Naive thymus-derived CD4-positive, alpha-beta T cell (primary cell): ENCODE results near the gene SYT1. TPM values are rescaled to one million over a fixed set of nuclear protein-coding genes. Genes with fewer than 3 reads are reported as not detected.

Experiments used
- ATAC-seq: fragments of 150-1000 bp; cut with Tn5 transposase; 2 replicates; pipeline ENCODE4 v1.10.0; 2021; ENCODE audit warnings: mild to moderate bottlenecking, moderate library complexity
- CTCF ChIA-PET: fragments of 350-600 bp; sonication (Branson Sonifier 250); formaldehyde crosslinking; loops from one replicate; lab custom pipeline; 2021; ENCODE audit warnings: antibody characterized with exemption; lab: Charles Lee
- POLR2A ChIA-PET: fragments of 350-600 bp; sonication (Branson Sonifier 250); formaldehyde crosslinking; loops from one replicate; lab custom pipeline; 2021; ENCODE audit warnings: antibody characterized with exemption, inconsistent platforms; lab: Charles Lee
- DNase-seq, 9 donors: peaks; one replicate each; pipeline versions ENCODE4 v3.0.0 to v3.0.0-alpha.2; 2020 to 2022; ENCODE audit warnings: mixed read lengths in 1 of 9
- H3K27ac ChIP-seq: one replicate; pipeline ENCODE4 v1.7.0; 2013; ENCODE audit warnings: mild to moderate bottlenecking, low read depth, low read length, moderate library complexity
- H3K27me3 ChIP-seq, 2 donors: one replicate each; pipeline ENCODE4 v1.7.0; 2013; ENCODE audit warnings: low read length in 2 of 2, mild to moderate bottlenecking in 2 of 2, moderate library complexity in 2 of 2; ENCODE audit not compliant: control insufficient read depth in 2 of 2, insufficient read depth in 2 of 2
- H3K36me3 ChIP-seq, 3 experiments: 1 replicate in 2 of 3; 2 replicates in 1 of 3; pipeline ENCODE4 v1.7.0; 2013; ENCODE audit warnings: low read length in 3 of 3, mild to moderate bottlenecking in 3 of 3, moderate library complexity in 1 of 3; ENCODE audit not compliant: insufficient read depth in 3 of 3, control insufficient read depth in 2 of 3
- H3K4me1 ChIP-seq, 2 donors: one replicate each; pipeline ENCODE4 v1.7.0; 2013; ENCODE audit warnings: low read length in 2 of 2, mild to moderate bottlenecking in 2 of 2, moderate library complexity in 1 of 2; ENCODE audit not compliant: control insufficient read depth in 2 of 2, insufficient read depth in 2 of 2
- H3K4me3 ChIP-seq: 2 replicates; pipeline ENCODE4 v1.7.0; 2013; ENCODE audit warnings: mild to moderate bottlenecking, low read length
- H3K9me3 ChIP-seq, 3 experiments: 1 replicate in 2 of 3; 2 replicates in 1 of 3; pipeline ENCODE4 v1.7.0; 2013; ENCODE audit warnings: low read length in 3 of 3; ENCODE audit not compliant: control insufficient read depth in 2 of 3
- H3K27ac Mint-ChIP-seq, 9 donors: one replicate each; pipeline ENCODE4 v1.8.0; 2020 to 2022; ENCODE audit warnings: mixed read lengths in 9 of 9, mild to moderate bottlenecking in 8 of 9, moderate library complexity in 5 of 9, inconsistent platforms in 2 of 9
- H3K27me3 Mint-ChIP-seq, 5 donors: one replicate each; pipeline ENCODE4 v1.8.0; 2021 to 2022; ENCODE audit warnings: mixed read lengths in 5 of 5, mild to moderate bottlenecking in 1 of 5
- H3K36me3 Mint-ChIP-seq, 5 donors: one replicate each; pipeline ENCODE4 v1.8.0; 2020 to 2022; ENCODE audit warnings: mixed read lengths in 5 of 5, mild to moderate bottlenecking in 3 of 5, inconsistent platforms in 1 of 5
- H3K4me1 Mint-ChIP-seq, 7 donors: one replicate each; pipeline ENCODE4 v1.8.0; 2020 to 2022; ENCODE audit warnings: mixed read lengths in 7 of 7, mild to moderate bottlenecking in 3 of 7, inconsistent platforms in 1 of 7
- H3K4me3 Mint-ChIP-seq, 10 donors: one replicate each; pipeline ENCODE4 v1.8.0; 2020 to 2022; ENCODE audit warnings: mild to moderate bottlenecking in 10 of 10, mixed read lengths in 10 of 10, moderate library complexity in 6 of 10, inconsistent platforms in 2 of 10
- H3K9me3 Mint-ChIP-seq, 11 donors: one replicate each; pipeline ENCODE4 v1.8.0; 2020 to 2022; ENCODE audit warnings: mixed read lengths in 11 of 11, mild to moderate bottlenecking in 4 of 11, inconsistent platforms in 1 of 11, moderate library complexity in 1 of 11
- intact Hi-C, 2 donors: fragments of 100-400 bp; cut with micrococcal nuclease; formaldehyde crosslinking; loops; one replicate each; pipeline ENCODE4 v1.15.1; 2023
- polyA plus RNA-seq, 2 donors: library from polyadenylated mRNA; unstranded; fragments of 300-500 nt; fragmentation: Illumina TruSeq; gene quantifications; one replicate each; pipeline ENCODE4 v1.2.3, GENCODE V29; 2021
- total RNA-seq, 6 experiments: library from RNA in 5 of 6; stranded (reverse) in 5 of 6; gene quantifications; 1 replicate in 5 of 6; 2 replicates in 1 of 6; pipeline ENCODE4 v1.2.3 and lab custom pipeline; 2021 to 2026

SYT1 gene
- total and polyA plus RNA-seq, 7 experiments from 2014 or later, result 0.98 TPM; not detected in 6

GRCh38 chr12:79307340-79307739 lies 442.8 kb downstream of the SYT1 start:
- ChIA-PET POLR2A (no interaction called here), CTCF (no interaction called here)
- H3K36me3 ChIP-seq, result no peaks in the 10 kb centered on the region
- no peak overlapping the region for H3K27ac ChIP-seq
- H3K27ac Mint-ChIP-seq, result no peak overlapping the region
- H3K9me3 ChIP-seq, result no peaks in the 10 kb centered on the region
- H3K27me3 ChIP-seq, result no peaks in the 10 kb centered on the region
- no peak overlapping the region for H3K4me3 Mint-ChIP-seq
- no peaks in the 10 kb centered on the region for H3K36me3 Mint-ChIP-seq
- H3K27me3 Mint-ChIP-seq, result no peaks in the 10 kb centered on the region
- no peak for DNase-seq
- no peaks in the 10 kb centered on the region for H3K4me1 Mint-ChIP-seq
- no peaks in the 10 kb centered on the region for H3K4me1 ChIP-seq
- intact Hi-C loops, result no loop called here
- no peak overlapping the region for H3K4me3 ChIP-seq
- ATAC-seq, result no peak
- peaks cover 0 to 12% (median 4%) of the 10 kb centered on the region in 11 donors for H3K9me3 Mint-ChIP-seq

- H3K36me3 ChIP-seq, result no peaks in the 10 kb centered on the region
- DNase-seq (no peak), ATAC-seq (no peak)
- H3K27ac ChIP-seq, result no peak overlapping the region
- Mint-ChIP-seq H3K27ac (no peak overlapping the region), H3K27me3 (no peaks in the 10 kb centered on the region), H3K4me1 (no peaks in the 10 kb centered on the region), H3K4me3 (no peak overlapping the region), H3K9me3 (peaks cover 0 to 18% (median 5%) of the 10 kb centered on the region in 11 donors), H3K36me3 (no peaks in the 10 kb centered on the region)
- ChIA-PET POLR2A (no interaction called here), CTCF (no interaction called here)
- no peaks in the 10 kb centered on the region for H3K4me1 ChIP-seq
- H3K27me3 ChIP-seq, result no peaks in the 10 kb centered on the region
- no peak overlapping the region for H3K4me3 ChIP-seq
- no peaks in the 10 kb centered on the region for H3K9me3 ChIP-seq
- intact Hi-C loops, result no loop called here
Measured at GRCh38 chr12:79309039-79309438, 444.5 kb downstream of the SYT1 start.

GRCh38 chr12:79317179-79317847 lies 452.7 kb downstream of the SYT1 start:
- Mint-ChIP-seq H3K27ac (no peak overlapping the region), H3K9me3 (peaks cover 0 to 20% (median 7%) of the 10 kb centered on the region in 11 donors), H3K4me1 (no peaks in the 10 kb centered on the region), H3K27me3 (no peaks in the 10 kb centered on the region), H3K4me3 (no peak overlapping the region), H3K36me3 (peaks cover 0 to 3% (median 0%) of the 10 kb centered on the region in 5 donors)
- Histone ChIP-seq H3K9me3 (no peaks in the 10 kb centered on the region), H3K4me1 (no peaks in the 10 kb centered on the region), H3K4me3 (no peak overlapping the region), H3K27ac (no peak overlapping the region), H3K36me3 (no peaks in the 10 kb centered on the region), H3K27me3 (no peaks in the 10 kb centered on the region)
- ChIA-PET CTCF (no interaction called here), POLR2A (no interaction called here)
- no peak for DNase-seq
- ATAC-seq, result no peak
- intact Hi-C loops, result loop anchor here in 1 of 2 donors (10.0 kb wide), 1 partner anchor 57 kb away; no protein-coding TSS in a partner anchor

GRCh38 chr12:79322905-79323304 lies 458.3 kb downstream of the SYT1 start:
- Histone ChIP-seq H3K27me3 (no peaks in the 10 kb centered on the region), H3K9me3 (no peaks in the 10 kb centered on the region), H3K4me3 (no peak overlapping the region), H3K36me3 (no peaks in the 10 kb centered on the region), H3K4me1 (no peaks in the 10 kb centered on the region), H3K27ac (no peak overlapping the region)
- H3K4me1 Mint-ChIP-seq, result no peaks in the 10 kb centered on the region
- no peak for ATAC-seq
- intact Hi-C loops, result no loop called here
- CTCF ChIA-PET, result no interaction called here
- no peaks in the 10 kb centered on the region for H3K36me3 Mint-ChIP-seq
- no peak for DNase-seq
- H3K27ac Mint-ChIP-seq, result no peak overlapping the region
- POLR2A ChIA-PET, result no interaction called here
- H3K9me3 Mint-ChIP-seq, result peaks cover 0 to 5% (median 0%) of the 10 kb centered on the region in 11 donors
- H3K4me3 Mint-ChIP-seq, result no peak overlapping the region
- no peaks in the 10 kb centered on the region for H3K27me3 Mint-ChIP-seq

GRCh38 chr12:79324571-79324970 lies 460.0 kb downstream of the SYT1 start:
- H3K27ac ChIP-seq, result no peak overlapping the region
- Mint-ChIP-seq H3K36me3 (no peaks in the 10 kb centered on the region), H3K9me3 (peaks cover 0 to 5% (median 0%) of the 10 kb centered on the region in 11 donors), H3K4me1 (no peaks in the 10 kb centered on the region), H3K27me3 (no peaks in the 10 kb centered on the region), H3K27ac (no peak overlapping the region), H3K4me3 (no peak overlapping the region)
- H3K4me1 ChIP-seq, result no peaks in the 10 kb centered on the region
- ATAC-seq (no peak), DNase-seq (no peak)
- ChIA-PET CTCF (no interaction called here), POLR2A (no interaction called here)
- H3K27me3 ChIP-seq, result no peaks in the 10 kb centered on the region
- intact Hi-C loops, result no loop called here
- H3K36me3 ChIP-seq, result no peaks in the 10 kb centered on the region
- H3K9me3 ChIP-seq, result no peaks in the 10 kb centered on the region
- H3K4me3 ChIP-seq, result no peak overlapping the region

- CTCF ChIA-PET, result no interaction called here
- no peaks in the 10 kb centered on the region for H3K27me3 Mint-ChIP-seq
- Histone ChIP-seq H3K4me3 (no peak overlapping the region), H3K9me3 (no peaks in the 10 kb centered on the region), H3K36me3 (no peaks in the 10 kb centered on the region), H3K4me1 (no peaks in the 10 kb centered on the region), H3K27me3 (no peaks in the 10 kb centered on the region), H3K27ac (no peak overlapping the region)
- H3K9me3 Mint-ChIP-seq, result peaks cover 0 to 5% (median 0%) of the 10 kb centered on the region in 11 donors
- H3K27ac Mint-ChIP-seq, result no peak overlapping the region
- POLR2A ChIA-PET, result no interaction called here
- ATAC-seq (no peak), DNase-seq (no peak)
- no peaks in the 10 kb centered on the region for H3K4me1 Mint-ChIP-seq
- H3K36me3 Mint-ChIP-seq, result no peaks in the 10 kb centered on the region
- intact Hi-C loops, result no loop called here
- no peak overlapping the region for H3K4me3 Mint-ChIP-seq
Measured at GRCh38 chr12:79326222-79326621, 461.6 kb downstream of the SYT1 start.

GRCh38 chr12:79326663-79327062 lies 462.1 kb downstream of the SYT1 start:
- Histone ChIP-seq H3K27ac (no peak overlapping the region), H3K4me1 (no peaks in the 10 kb centered on the region), H3K27me3 (no peaks in the 10 kb centered on the region), H3K36me3 (no peaks in the 10 kb centered on the region), H3K9me3 (no peaks in the 10 kb centered on the region), H3K4me3 (no peak overlapping the region)
- ChIA-PET CTCF (no interaction called here), POLR2A (no interaction called here)
- ATAC-seq, result no peak
- H3K27me3 Mint-ChIP-seq, result no peaks in the 10 kb centered on the region
- DNase-seq, result no peak
- no peak overlapping the region for H3K27ac Mint-ChIP-seq
- no peaks in the 10 kb centered on the region for H3K36me3 Mint-ChIP-seq
- intact Hi-C loops, result no loop called here
- H3K4me3 Mint-ChIP-seq, result no peak overlapping the region
- peaks cover 0 to 5% (median 0%) of the 10 kb centered on the region in 11 donors for H3K9me3 Mint-ChIP-seq
- H3K4me1 Mint-ChIP-seq, result no peaks in the 10 kb centered on the region
